ENCODE results near the gene TLR8. TPM values are rescaled to one million over a fixed set of nuclear protein-coding genes. Genes with fewer than 3 reads are reported as not detected.
"Not testable (repeated sequence)": the region's sequence is repeated elsewhere in the genome, so short reads cannot be mapped to it uniquely, and the experiment has no call there.

TLR8 gene
- total RNA-seq, 1 experiment from 2014 or later = not detected

DNA sequence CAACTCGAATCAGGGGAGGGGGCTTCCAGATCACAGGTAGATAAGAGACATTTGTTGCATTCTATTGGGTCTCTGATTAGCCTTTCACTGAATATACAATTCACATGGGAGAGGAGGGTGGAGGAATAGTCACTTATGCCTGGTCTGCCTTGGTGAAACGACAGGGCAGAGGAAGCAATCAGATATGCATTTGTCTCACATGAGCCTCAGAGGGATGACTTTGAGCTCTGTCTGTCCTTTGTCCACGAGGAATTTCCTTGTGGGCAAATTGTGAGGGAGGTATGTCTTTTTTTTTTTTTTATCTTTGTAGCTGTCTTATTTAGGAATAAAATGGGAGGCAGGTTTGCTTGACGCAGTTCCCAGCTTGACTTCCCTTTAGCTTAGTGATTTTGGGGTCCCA lies 40.0 kb downstream of the TLR8 start:
- no peak for DNase-seq (ENCODE audit: low read depth)

DNA sequence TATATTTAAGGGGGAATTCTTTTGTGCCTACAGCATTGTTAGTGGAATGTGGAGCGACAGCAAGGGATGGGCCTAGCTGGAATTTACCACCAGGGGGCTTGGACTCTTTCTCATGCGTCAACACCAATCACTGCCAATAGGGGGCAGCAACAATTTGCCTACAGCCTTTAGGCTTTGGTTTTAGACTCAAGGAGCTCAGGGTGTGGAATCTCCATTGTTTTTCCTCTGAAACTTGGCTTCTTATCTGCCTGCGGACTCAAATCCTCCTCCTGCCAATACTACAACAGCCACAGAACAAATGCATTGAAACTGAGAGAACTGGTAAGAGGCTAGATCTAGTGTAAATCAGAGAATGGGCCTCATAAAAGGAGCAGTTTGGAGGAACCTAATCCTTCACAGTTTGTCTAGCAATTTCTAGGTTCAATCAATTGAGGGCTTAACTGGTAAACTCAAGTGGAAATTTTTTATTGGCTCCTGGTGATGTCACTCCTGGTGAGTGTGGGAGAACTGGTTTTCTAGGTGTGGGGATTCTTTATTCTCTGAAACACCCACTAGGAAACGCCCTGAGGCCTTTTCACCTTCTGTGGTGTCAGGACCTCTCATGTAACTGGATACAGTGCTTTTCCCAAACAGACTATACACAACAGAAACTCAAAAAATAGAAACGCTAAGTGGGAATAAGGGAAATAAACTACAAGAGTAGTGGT lies 40.6 kb downstream of the TLR8 start:
- DNase-seq (ENCODE audit: low read depth) = peak; percentile 83

DNA sequence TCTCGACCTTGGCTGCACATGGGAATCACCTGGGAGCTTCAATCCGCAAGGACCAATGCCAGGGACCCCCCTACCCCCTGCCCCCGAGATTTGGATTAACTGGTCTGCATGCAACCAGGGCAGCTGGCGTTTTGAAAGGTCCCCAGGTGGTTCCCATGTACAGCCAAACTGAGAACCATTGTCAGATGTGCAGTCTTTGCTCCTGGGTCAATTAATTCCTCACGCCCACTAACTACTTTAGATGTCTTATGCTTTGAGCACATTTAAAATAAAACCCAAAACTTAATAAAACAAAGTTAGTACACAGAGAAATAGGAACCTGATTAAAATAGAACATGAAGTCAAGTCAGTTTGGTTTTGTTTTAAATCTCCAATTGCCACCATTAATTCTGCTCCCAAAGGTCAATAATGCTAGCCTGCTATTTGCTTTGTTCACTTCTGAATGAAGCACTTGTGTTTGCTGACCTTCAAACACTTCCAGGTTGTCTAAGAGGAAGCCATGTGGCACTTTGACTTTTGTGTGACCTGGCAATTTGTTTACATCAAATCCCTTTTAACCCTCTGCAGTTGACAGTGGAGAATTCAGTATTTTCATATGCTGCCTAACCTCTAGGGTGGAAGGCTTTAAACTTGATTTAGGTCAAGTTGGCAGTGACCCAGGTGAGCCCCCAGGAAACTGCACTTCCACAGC lies 41.3 kb downstream of the TLR8 start:
- no peak for DNase-seq (ENCODE audit: low read depth)

DNA sequence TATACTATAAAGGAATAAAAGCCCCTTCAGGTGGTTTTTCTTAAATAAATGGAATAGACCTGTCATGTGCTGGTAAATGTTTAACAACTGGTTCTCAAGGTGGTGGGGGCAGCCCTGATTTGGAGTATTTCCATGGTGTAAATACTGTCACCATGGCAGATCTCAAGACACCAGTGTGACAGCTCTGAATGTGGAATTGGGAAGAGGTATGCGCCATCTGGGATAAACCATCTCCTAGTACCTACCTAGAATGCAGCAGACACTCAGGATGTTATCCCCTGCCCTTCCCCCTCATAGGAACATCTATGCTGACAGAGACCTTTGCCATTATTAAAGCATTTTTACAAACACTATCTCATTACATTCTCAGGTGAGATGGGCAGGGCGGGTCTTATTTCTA lies 42.1 kb downstream of the TLR8 start:
- no peak for DNase-seq (ENCODE audit: low read depth)

DNA sequence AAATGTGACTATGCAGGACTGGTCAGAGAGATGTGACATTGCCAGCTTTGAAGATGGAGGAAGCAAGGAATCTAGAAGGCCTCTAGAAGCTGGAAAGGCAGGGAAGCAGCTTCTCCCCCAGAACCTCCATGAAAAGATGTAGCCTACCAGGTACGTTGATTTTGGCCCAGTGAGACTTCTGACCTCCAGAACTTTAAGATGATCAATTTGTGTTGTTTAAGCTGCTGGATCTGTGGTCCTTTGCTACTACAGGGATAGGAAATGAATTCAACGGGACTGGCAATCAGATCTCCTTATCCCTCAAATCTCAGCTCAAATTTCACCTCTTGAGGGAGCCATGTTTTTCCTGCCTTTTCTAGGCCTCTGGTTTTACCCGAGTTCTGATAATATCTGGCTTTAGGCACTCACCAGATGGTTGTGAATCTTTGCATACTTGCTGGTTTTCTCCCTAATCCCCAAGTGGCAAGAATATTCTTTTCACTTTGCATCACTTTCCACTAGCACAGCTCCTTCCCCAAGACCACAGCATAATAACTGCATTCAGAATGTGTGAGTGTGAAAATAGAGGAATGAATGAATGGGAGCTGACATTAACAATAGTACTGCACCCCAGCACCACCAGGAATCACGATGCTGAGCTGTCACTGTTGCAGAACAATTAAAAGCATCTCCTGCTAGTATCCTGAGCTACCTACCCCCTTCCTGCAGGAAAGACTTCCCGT lies 42.9 kb downstream of the TLR8 start:
- peak; percentile 31 for DNase-seq (ENCODE audit: low read depth)

DNA sequence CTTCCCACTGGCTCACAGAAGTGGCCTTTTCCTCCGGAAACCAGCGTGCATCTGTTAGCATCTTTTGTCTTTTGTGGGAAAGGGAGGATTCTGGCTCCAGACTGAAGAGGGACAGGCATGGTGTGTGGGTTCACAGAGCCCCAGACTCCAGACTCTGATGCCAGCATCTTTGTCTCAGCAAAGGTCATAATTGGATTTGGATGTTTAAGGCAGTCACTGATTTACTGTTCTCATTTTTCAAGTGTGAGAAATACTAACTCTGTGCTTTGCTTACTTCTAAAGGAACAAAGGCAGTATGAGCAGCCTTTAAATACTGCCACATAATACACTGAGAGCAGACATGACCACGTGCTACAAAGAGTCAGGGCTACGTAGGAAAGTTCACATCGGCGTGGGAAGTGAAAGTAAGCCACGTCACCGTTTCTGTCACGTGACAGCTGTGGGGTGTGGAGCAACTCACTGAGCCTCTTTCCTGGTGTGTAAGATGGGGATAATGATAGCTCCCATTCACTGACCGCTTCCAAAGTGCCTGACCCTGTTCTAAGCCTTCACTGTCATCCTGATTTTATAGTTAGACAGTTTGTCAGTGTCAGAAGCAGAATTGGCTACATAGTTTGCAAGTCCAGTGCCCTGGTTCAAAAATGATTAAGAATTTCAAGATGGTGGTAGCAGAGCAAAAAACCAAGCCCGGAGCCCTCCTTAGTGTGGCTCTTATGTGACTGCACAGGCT lies 43.7 kb downstream of the TLR8 start:
- DNase-seq (ENCODE audit: low read depth) = peak; percentile 89

DNA sequence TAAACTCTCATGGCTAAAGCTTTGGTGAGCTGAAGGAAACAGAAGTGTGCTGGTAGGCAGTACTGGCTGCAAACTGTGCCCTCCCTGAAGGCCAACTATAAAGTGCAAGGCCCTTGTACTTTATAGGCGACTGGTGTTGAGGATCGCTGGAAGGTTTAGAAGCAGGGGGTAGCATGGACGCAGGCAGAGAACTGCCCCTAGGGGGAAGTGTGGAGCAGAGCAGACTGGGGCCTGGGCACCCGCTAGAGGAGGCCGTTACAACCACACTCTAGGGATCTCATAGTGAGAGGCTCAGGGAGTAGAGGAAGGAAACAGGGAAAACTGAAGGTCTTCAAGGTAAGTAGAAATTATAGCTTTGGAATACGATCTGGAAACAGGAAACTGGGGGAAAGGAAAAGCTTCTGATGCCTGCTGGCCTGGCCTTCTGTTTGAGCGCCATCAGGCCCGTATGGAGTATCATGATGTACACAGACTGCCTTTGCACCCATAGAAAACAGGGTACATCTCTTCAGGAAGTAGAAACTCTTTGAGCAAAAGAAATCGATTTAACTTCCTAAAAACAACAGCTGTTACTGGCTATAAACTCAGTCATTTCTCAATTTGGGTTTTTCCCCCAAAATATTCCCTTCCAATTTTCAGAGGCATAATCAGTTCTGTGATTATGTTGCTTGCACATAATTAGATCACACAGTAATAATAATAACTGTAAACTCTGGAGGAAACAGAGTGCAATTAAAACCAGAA lies 44.6 kb downstream of the TLR8 start:
- DNase-seq (ENCODE audit: low read depth) = no peak

DNA sequence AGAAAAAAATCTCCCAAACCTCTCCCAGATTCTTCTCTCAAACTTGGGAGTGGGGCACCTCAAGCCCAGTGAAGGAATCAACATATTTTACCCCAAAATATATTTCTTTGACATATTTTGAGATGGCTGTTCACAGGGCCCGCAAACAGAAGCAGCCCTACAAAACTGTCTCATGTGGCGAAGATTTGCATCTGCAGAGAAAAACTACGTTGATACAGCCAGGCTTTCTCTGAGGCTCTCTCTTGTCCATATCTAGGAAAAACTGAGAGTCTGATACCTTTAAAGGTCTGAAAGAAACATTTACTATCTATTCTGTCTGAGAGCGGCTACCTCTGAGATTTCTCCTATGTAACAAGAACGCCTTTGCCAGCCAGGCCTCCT lies 45.2 kb downstream of the TLR8 start:
- DNase-seq (ENCODE audit: low read depth) = no peak

DNA sequence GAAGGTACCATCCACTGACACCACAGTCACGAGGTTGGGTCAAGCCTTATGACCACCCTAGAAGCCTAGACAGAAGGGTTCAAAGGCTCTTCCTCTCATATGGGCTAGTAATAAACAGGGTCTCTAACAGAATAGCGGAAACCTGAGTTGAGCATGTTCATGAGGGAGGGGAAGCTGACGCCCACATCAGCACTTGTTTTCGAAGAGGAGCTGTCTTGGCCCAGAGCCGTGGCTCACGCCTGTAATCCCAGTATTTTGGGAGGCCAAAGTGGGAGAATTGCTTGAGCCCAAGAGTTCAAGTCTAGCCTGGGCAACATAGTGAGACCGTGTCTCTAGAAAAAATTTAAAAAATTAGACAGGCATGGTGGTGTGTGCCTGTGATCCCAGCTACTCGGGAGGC lies 47.0 kb downstream of the TLR8 start:
- DNase-seq (ENCODE audit: low read depth) = no peak

DNA sequence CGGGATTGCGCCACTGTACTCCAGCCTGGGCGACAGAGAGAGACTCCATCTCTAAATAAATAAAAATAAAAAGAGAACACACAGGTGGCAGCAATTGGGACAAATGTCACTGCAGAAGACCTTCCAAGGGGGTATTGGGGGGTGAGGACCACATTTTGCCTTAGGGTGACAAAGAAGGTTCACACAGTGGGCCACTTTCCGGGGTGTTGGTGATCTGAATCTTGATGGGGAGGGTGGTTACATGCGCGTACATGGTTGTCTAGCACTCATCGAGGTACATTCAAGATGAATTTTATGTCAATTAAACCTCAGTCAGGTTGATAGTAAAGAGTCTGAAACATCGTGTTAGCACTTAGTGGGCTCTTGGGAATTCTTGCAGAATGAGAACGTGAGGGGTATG lies 48.0 kb downstream of the TLR8 start:
- DNase-seq (ENCODE audit: low read depth) = no peak

DNA sequence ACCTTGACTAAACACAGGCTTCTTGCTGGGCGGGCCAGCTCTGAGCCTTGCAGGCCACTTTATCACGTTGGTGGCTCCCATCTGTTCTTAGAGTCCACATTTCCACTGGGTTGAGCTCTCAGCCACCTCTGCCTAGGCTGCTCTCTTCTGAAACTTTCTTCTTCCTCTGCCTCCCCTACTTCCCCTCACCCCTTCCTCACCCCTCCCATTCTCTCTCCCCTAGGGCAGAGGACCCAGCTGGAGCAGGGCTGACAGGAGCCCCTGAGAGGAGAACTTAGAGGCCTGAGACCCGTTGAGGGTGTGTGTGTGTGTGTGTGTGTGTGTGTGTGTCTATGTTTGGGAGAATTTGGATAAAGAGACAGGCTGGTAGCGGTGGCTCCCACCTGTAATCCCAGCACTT lies 48.6 kb downstream of the TLR8 start:
- no peak for DNase-seq (ENCODE audit: low read depth)

DNA sequence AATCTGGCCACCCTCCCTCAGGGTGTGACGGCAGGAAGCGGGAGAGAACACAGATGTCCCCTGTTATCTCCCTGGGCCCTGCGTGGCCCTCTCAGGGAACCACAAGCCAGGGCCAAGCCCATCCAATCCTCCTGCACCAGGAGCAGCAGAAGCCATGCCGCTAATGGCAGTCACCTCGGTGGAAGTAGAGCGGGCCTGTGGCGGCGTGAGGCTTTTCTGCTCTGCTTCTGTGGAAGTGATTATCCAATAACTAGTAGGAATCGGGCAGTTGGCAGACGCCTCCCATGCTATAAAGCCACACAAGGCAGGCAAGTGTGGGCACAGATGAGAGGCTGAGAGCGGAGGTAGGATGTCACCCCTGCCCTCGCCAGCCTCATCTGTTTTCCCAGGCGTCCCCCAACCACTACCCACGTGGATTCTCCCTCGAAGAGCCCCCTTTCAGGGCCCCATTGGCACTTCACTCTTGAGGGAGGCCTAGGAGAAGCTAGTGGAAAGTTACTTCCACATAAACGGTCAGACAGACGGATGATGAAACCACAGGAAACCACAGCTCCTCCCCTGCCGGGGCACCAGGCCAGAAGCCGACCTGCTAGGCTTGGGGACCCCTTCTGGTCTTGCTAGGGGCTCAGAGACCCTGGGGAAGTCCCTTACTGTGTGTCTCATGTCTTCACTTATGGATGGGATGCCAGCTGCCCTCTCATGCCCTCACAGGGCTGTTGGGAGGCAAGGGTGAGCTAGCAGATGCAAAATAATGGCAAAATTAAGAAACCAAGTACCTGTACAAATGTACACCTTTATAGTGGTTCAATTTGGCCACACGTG lies 49.7 kb downstream of the TLR8 start:
- DNase-seq (ENCODE audit: low read depth) = peak; percentile 45

DNA sequence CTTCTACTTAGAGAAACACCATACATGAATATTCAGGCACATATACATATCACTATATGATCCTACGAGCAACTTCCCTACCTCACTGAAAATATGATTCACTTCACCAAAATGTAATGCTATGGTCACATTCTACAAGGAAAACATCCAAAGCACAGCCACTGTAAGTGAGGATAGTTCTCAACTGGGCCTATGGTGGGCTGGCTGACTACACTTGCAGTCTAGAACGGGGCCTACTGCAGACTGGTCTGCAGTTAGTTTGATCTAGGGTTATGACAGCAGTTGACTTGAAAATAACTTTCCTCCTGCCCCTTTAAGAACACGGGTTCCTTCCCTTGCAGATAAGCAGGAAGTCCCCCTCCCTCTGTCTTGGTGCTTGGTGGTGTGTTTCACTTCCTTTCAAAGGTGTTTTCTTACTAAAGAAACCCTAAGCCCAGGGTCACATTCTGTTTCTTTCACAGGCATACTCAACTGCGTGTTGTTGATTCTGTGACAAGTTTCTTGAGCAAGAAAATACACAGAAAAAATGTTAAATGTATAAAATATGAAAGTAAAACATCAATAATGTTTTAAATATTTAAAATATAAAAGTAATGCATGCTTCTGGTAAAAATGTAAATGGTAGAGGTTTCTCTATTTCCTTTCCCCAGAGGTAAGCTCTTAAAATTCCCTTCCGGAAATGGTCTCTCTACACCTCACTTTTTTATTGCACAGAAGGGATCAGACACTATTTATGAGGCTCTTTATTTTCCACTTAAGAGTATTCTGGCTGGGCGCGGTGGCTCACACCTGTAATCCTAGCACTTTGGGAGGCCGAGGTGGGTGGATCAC lies 50.5 kb downstream of the TLR8 start:
- peak; percentile 40 for DNase-seq (ENCODE audit: low read depth)

DNA sequence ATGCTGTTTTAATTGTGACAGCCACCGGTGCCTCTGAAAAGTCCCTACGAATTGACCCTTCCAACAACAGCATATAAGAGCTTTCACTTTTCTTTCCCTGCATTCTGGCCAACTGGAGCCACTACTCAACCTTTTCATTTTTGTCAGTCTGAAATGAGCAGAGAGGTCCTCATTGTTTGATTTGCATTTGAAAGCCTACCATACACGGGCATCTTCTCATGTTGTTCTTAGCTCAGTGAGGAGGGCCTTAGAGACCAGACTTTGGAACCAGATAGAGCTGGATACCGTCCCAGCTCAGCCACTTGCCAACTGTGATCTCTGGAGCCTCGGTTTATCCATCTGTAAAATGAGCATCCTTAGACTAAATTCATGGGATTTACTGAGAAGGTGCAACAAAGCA lies 51.6 kb downstream of the TLR8 start:
- DNase-seq (ENCODE audit: low read depth) = no peak

DNA sequence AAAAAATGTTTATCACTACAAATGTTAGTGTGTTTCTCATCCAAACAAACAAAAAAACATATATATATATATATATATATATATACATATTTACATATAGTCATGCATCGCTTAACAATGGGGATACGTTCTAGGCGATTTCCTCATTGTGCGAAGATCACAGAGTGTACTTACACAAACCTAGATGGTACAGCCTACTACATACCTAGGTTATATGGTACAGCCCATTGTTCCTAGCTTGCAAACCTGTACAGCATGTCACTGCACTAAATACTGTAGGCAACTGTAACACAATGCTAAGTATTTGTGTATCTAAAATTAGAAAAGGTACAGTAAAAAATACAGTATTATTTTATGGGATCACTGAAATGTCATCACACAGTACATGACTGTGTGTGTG lies 52.0 kb downstream of the TLR8 start:
- no peak for DNase-seq (ENCODE audit: low read depth)

DNA sequence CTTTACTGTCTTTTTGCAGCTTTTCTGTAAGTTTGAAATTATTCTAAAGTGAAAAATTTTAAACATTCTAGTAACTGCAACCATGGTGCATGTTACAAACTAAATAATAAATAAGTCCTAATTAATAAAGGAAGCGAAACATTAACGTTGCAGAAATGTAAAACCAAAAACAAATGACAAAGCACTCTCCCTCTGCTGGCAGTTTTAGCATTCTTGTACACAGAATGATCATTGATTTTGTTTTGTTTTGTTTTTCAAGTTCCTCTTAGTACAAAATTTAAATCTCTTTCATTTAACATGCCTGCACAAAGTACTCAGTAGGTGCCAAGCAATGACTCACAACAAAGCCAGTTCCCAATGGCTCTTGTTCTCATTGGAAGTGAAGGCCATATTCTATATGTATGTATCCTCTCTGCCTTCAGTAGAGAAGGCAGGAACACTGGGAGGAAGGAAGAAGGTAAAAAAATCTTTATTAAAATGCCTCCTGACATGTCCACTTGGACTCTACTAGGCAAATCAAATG lies 54.8 kb downstream of the TLR8 start:
- DNase-seq (ENCODE audit: low read depth) = no peak

DNA sequence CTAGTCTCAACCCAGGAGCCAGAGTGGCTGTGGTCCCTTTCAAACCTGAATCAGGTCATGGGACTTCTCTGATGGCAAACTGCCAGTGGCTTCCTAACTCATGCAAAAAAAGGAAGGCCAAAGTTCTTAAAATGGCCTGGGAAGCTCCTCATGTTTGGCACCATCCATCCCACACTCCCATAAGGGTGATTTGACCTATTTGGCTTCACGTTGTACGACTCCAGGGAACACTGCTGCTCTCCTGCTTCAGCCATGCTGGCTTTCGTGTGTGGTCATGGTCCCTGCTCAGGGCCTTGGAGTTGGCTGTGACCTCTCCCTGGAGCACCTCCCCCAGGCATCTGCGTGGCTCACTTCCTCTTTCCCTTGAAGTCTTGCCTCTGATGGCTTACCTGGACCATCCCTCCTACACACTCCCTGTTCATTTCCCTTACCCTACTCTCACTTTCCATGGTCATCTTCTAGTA lies 55.7 kb downstream of the TLR8 start:
- DNase-seq (ENCODE audit: low read depth) = no peak

DNA sequence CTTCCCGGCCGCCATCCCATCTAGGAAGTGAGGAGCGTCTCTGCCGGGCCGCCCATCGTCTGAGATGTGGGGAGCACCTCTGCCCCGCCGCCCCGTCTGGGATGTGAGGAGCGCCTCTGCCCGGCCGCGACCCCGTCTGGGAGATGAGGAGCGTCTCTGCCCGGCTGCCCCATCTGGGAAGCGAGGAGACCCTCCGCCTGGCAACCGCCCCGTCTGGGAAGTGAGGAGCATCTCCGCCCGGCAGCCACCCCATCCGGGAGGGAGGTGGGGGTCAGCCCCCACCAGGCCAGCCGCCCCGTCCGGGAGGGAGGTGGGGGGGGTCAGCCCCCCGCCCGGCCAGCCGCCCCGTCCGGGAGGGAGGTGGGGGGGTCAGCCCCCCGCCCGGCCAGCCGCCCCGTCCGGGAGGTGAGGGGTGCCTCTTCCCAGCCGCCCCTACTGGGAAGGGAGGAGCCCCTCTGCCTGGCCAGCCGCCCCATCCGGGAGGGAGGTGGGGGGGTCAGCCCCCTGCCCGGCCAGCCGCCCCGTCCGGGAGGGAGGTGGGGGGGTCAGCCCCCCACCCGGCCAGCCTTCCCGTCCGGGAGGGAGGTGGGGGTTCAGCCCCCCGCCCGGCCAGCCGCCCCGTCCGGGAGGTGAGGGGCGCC lies 56.9 kb downstream of the TLR8 start:
- not testable (repeated sequence) for DNase-seq (ENCODE audit: low read depth)

Data from LHCN-M2 (cell line).